ENCODE measurements around the gene PROX1. TPM values are rescaled to one million over a fixed set of nuclear protein-coding genes. Genes with fewer than 3 reads are reported as not detected.
"Not testable (repeated sequence)": the region's sequence is repeated elsewhere in the genome, so short reads cannot be mapped to it uniquely, and the experiment has no call there.

Gene PROX1
- total RNA-seq, 2 experiments from 2014 or later: not detected

GRCh38 chr1:214072426-214073157 lies 84.8 kb downstream of the PROX1 start:
- ATAC-seq: no peak
- Mint-ChIP-seq H3K27me3 (ENCODE audit: low read depth) (no peaks in the 10 kb centered on the region), H3K9me3 (ENCODE audit: insufficient read depth) (no peaks in the 10 kb centered on the region), H3K27ac (no peak overlapping the region), H3K4me3 (no peak overlapping the region), H3K4me1 (ENCODE audit: low read depth) (no peaks in the 10 kb centered on the region), H3K36me3 (ENCODE audit: low read depth) (no peaks in the 10 kb centered on the region)
- no peak for DNase-seq
- ChIA-PET CTCF (interaction anchor here (1.0 kb wide), 1 partner anchor 257 kb away, joined by 3 read pairs; no protein-coding TSS in a partner anchor), POLR2A (no interaction called here)

DNA sequence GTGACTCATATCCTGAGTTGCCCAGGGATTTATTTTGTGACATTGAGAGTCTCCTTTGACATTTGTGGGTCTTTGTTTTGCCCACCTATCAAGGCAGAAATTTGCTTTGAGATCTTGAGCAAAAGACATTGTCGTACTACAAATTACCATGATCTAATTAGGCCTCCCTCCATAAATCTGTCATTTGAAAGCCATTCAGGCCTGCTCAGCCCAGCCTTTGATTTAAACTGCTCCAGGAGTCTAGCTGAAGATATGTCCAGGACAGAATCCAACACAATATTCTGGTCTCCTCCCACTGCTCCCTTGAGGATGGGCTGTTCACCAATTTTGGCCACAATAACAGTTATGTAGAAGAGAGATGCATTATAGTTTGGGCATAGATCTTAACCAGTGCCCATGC lies 86.7 kb downstream of the PROX1 start:
- POLR2A ChIA-PET: no interaction called here
- no peak for DNase-seq
- no peak overlapping the region for H3K4me3 Mint-ChIP-seq
- no peaks in the 10 kb centered on the region for H3K9me3 Mint-ChIP-seq (ENCODE audit: insufficient read depth)
- no peak overlapping the region for H3K27ac Mint-ChIP-seq
- CTCF ChIA-PET: no interaction called here
- no peaks in the 10 kb centered on the region for H3K36me3 Mint-ChIP-seq (ENCODE audit: low read depth)
- no peaks in the 10 kb centered on the region for H3K4me1 Mint-ChIP-seq (ENCODE audit: low read depth)
- ATAC-seq: no peak
- H3K27me3 Mint-ChIP-seq (ENCODE audit: low read depth): no peaks in the 10 kb centered on the region

DNA sequence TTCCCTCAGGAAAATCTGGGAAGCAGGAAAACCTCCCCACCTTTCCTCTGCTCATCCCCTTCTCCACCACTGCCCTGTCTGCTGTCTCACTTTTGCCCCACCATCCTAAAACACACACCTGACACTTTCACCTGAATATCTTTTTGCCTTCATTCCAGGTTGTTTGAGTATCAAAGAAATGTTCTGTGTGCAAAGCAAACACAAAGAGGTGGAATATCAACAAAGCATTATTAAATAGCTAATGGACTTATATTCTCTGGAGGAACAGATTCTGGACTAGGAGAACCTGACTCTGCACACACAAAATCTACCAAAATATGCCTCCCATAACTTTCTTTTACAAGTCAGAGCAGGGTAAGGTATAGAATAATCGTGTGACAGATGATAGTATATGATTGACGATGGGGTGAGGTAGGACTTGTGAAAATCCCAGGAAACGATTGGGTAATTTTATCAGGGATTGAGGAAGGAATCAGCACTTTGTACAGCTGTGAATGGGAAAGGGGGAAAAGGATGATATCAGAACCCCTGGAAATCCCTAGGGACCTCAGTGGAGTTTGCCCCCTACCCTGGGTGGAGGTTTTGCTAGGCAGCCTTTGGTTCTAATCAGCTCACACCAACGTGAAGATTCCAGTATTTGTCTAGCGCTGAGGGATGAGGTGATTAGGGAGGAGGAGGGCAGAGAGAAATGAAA lies 87.7 kb downstream of the PROX1 start:
- Mint-ChIP-seq H3K4me3 (no peak overlapping the region), H3K4me1 (ENCODE audit: low read depth) (no peaks in the 10 kb centered on the region), H3K9me3 (ENCODE audit: insufficient read depth) (no peaks in the 10 kb centered on the region), H3K27ac (no peak overlapping the region), H3K27me3 (ENCODE audit: low read depth) (no peaks in the 10 kb centered on the region), H3K36me3 (ENCODE audit: low read depth) (no peaks in the 10 kb centered on the region)
- ATAC-seq (no peak), DNase-seq (no peak)
- ChIA-PET POLR2A (no interaction called here), CTCF (no interaction called here)

DNA sequence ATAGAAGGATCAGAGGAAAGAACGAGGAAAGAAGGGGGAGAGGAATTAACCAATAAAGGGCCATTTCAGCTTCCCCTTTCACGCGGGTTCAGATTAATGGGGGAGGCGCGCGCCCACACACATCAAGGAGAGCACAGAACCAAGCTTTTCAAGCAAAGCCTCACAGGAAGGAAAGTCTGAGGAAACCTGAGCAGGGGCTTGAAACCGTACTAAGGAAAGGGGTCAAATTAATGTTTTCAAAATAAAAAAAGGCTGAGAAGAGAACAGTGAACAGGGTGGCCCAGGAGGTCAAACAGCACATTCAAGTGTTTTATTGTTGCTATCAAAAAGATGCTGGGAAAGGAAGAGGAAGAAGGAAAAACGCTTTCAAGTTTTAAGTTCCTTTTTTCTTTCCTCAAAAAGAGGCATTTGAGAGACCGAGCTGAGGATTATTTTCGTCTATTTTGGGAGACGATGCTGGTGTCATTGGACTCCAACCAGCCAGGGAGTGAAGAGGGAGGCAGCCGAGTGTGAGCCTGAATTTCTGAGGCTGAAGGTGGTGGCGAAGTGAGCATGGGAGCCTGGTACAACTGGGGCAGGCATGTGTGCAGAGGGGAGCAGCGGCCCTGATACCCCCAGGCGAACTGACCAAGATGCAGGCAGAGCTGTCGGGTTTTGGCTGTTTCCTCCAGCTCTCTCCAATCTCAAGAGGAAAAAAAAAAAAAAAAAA lies 88.4 kb downstream of the PROX1 start:
- ATAC-seq (no peak), DNase-seq (no peak)
- ChIA-PET POLR2A (no interaction called here), CTCF (no interaction called here)
- no peaks in the 10 kb centered on the region for H3K4me1 Mint-ChIP-seq (ENCODE audit: low read depth)
- H3K27me3 Mint-ChIP-seq (ENCODE audit: low read depth): no peaks in the 10 kb centered on the region
- H3K4me3 Mint-ChIP-seq: no peak overlapping the region
- H3K36me3 Mint-ChIP-seq (ENCODE audit: low read depth): no peaks in the 10 kb centered on the region
- no peak overlapping the region for H3K27ac Mint-ChIP-seq
- no peaks in the 10 kb centered on the region for H3K9me3 Mint-ChIP-seq (ENCODE audit: insufficient read depth)

- peaks cover 2% of the 10 kb centered on the region for H3K9me3 Mint-ChIP-seq (ENCODE audit: insufficient read depth)
- no peak overlapping the region for H3K4me3 Mint-ChIP-seq
- no peak for ATAC-seq
- H3K27me3 Mint-ChIP-seq (ENCODE audit: low read depth): no peaks in the 10 kb centered on the region
- ChIA-PET CTCF (no interaction called here), POLR2A (no interaction called here)
- H3K27ac Mint-ChIP-seq: no peak overlapping the region
- H3K4me1 Mint-ChIP-seq (ENCODE audit: low read depth): no peaks in the 10 kb centered on the region
- no peaks in the 10 kb centered on the region for H3K36me3 Mint-ChIP-seq (ENCODE audit: low read depth)
- no peak for DNase-seq
Observed at GRCh38 chr1:214076708-214077065, 88.9 kb downstream of the PROX1 start.

GRCh38 chr1:214078950-214079349 lies 91.2 kb downstream of the PROX1 start:
- CTCF ChIA-PET: no interaction called here
- no peaks in the 10 kb centered on the region for H3K36me3 Mint-ChIP-seq (ENCODE audit: low read depth)
- H3K27me3 Mint-ChIP-seq (ENCODE audit: low read depth): no peaks in the 10 kb centered on the region
- H3K27ac Mint-ChIP-seq: no peak overlapping the region
- DNase-seq (no peak), ATAC-seq (no peak)
- POLR2A ChIA-PET: no interaction called here
- H3K9me3 Mint-ChIP-seq (ENCODE audit: insufficient read depth): peaks cover 3% of the 10 kb centered on the region
- H3K4me3 Mint-ChIP-seq: no peak overlapping the region
- no peaks in the 10 kb centered on the region for H3K4me1 Mint-ChIP-seq (ENCODE audit: low read depth)

DNA sequence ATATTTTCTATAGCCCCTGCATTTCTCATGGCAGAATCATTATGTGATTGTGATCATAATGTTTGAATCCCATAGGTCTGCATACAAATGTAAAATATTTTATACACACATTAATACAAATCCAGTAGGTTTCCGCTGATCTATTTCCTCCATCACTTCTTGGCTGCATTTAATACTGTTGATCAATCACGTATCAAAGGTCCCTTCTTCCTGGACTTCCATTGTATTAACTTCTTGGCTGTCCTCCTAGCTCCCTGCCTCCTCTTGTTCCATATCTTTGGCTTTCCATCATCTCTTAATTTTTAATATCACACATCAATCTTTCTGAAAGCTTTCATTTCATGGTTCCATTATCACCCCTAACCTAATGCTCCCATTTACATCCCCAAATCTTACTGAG lies 97.6 kb downstream of the PROX1 start:
- H3K4me1 Mint-ChIP-seq (ENCODE audit: low read depth): no peaks in the 10 kb centered on the region
- H3K4me3 Mint-ChIP-seq: no peak overlapping the region
- POLR2A ChIA-PET: no interaction called here
- CTCF ChIA-PET: no interaction called here
- no peaks in the 10 kb centered on the region for H3K36me3 Mint-ChIP-seq (ENCODE audit: low read depth)
- no peaks in the 10 kb centered on the region for H3K27me3 Mint-ChIP-seq (ENCODE audit: low read depth)
- H3K9me3 Mint-ChIP-seq (ENCODE audit: insufficient read depth): peaks cover 3% of the 10 kb centered on the region
- ATAC-seq (no peak), DNase-seq (no peak)
- no peak overlapping the region for H3K27ac Mint-ChIP-seq

- Mint-ChIP-seq H3K36me3 (ENCODE audit: low read depth) (no peaks in the 10 kb centered on the region), H3K4me1 (ENCODE audit: low read depth) (no peaks in the 10 kb centered on the region), H3K27ac (no peak overlapping the region), H3K9me3 (ENCODE audit: insufficient read depth) (no peaks in the 10 kb centered on the region), H3K27me3 (ENCODE audit: low read depth) (no peaks in the 10 kb centered on the region), H3K4me3 (no peak overlapping the region)
- CTCF ChIA-PET: no interaction called here
- POLR2A ChIA-PET: no interaction called here
- DNase-seq: no peak
- no peak for ATAC-seq
Observed at GRCh38 chr1:214086945-214087344, 99.2 kb downstream of the PROX1 start.

GRCh38 chr1:214089003-214089402 lies 101.2 kb downstream of the PROX1 start:
- ATAC-seq; H3K27me3 Mint-ChIP-seq (ENCODE audit: low read depth); H3K27ac Mint-ChIP-seq; H3K4me3 Mint-ChIP-seq; POLR2A ChIA-PET; DNase-seq; H3K36me3 Mint-ChIP-seq (ENCODE audit: low read depth); H3K4me1 Mint-ChIP-seq (ENCODE audit: low read depth); CTCF ChIA-PET; H3K9me3 Mint-ChIP-seq (ENCODE audit: insufficient read depth): not testable (repeated sequence)
